GM23248 (cell line): ENCODE results near the gene SUSD3.

Experiments used
- EZH2 ChIP-seq: fragments of 200-600 bp; sonication (generic); IDR thresholded peaks from 2 replicates; pipeline ENCODE4 v1.6.1; 2018; ENCODE audit warnings: antibody characterized with exemption, mild to moderate bottlenecking; ENCODE audit not compliant: insufficient read depth, poor library complexity, severe bottlenecking
- EZH2phosphoT487 ChIP-seq: fragments of 200-600 bp; sonication (generic); IDR thresholded peaks from 2 replicates; pipeline ENCODE4 v1.6.1; 2018; ENCODE audit warnings: antibody characterized with exemption, moderate library complexity, mild to moderate bottlenecking, low read depth; ENCODE audit not compliant: insufficient read depth

- TF ChIP-seq EZH2phosphoT487 (no peak), EZH2 (no peak)
These were observed 4.6 kb upstream of the SUSD3 start for GRCh38 chr9:93053781-93054331.
